ENCODE results near the gene AMN.
A peak's percentile ranks its signal among the peaks of the same experiment; 100 is the strongest.

The AMN gene

GRCh38 chr14:102929241-102930137, 7.0 kb downstream of the AMN start:
- DNase-seq: no peak

GRCh38 chr14:102930138-102930752, 7.8 kb downstream of the AMN start:
- no peak for DNase-seq

GRCh38 chr14:102930753-102931579, 8.5 kb downstream of the AMN start:
- DNase-seq: peak; percentile 16

GRCh38 chr14:102931580-102932285, 9.3 kb downstream of the AMN start:
- no peak for DNase-seq

GRCh38 chr14:102932484-102933248, 10.2 kb downstream of the AMN start:
- no peak for DNase-seq

- no peak for DNase-seq
These were observed 11.3 kb downstream of the AMN start for GRCh38 chr14:102933618-102934231.

GRCh38 chr14:102935756-102936155, 13.3 kb downstream of the AMN start:
- no peak for DNase-seq

- no peak for DNase-seq
These were observed 15.1 kb downstream of the AMN start for GRCh38 chr14:102937331-102938175.

GRCh38 chr14:102938191-102938590, 15.7 kb downstream of the AMN start:
- DNase-seq: no peak

GRCh38 chr14:102939329-102939728, 16.9 kb downstream of the AMN start:
- no peak for DNase-seq

GRCh38 chr14:102939820-102940561, 17.5 kb downstream of the AMN start:
- DNase-seq: no peak

GRCh38 chr14:102940729-102941362, 18.4 kb downstream of the AMN start:
- DNase-seq: no peak

- DNase-seq: peak; percentile 44
These were observed 19.1 kb downstream of the AMN start for GRCh38 chr14:102941419-102942011.

GRCh38 chr14:102942069-102942468, 19.6 kb downstream of the AMN start:
- no peak for DNase-seq

- no peak for DNase-seq
These were observed 21.0 kb downstream of the AMN start for GRCh38 chr14:102943454-102943853.

- DNase-seq: no peak
These were observed 21.5 kb downstream of the AMN start for GRCh38 chr14:102943979-102944378.

- no peak for DNase-seq
These were observed 22.2 kb downstream of the AMN start for GRCh38 chr14:102944448-102945330.
